Activated T-cell treated with anti-CD3 and anti-CD28 coated beads, Interleukin-2, amount 50 U/mL, for 4 hours (primary cell): ENCODE measurements around the gene ST3GAL4. TPM values are rescaled to one million over a fixed set of nuclear protein-coding genes. Genes with fewer than 3 reads are reported as not detected.

Experiments
- ATAC-seq, 2 donors: fragments of 200-7000 bp; cut with Tn5 transposase; one replicate each; pipeline ENCODE4 v1.10.0; 2021
- DNase-seq: peaks from one replicate; pipeline ENCODE4 v3.0.0-alpha.2; 2020
- H3K27me3 Mint-ChIP-seq: one replicate; pipeline ENCODE4 v1.8.0; 2021; ENCODE audit warnings: low read depth, mixed read lengths
- H3K36me3 Mint-ChIP-seq: one replicate; pipeline ENCODE4 v1.8.0; 2022; ENCODE audit warnings: mixed read lengths; ENCODE audit not compliant: insufficient read depth
- H3K4me1 Mint-ChIP-seq: one replicate; pipeline ENCODE4 v1.8.0; 2021; ENCODE audit warnings: low read depth, mixed read lengths
- H3K4me3 Mint-ChIP-seq: one replicate; pipeline ENCODE4 v1.8.0; 2021; ENCODE audit warnings: mild to moderate bottlenecking, moderate library complexity, mixed read lengths
- H3K9me3 Mint-ChIP-seq: one replicate; pipeline ENCODE4 v1.8.0; 2021; ENCODE audit warnings: mixed read lengths
- total RNA-seq, 3 donors: library from RNA; stranded (reverse); gene quantifications; one replicate each; pipeline ENCODE4 v1.2.1, GENCODE V29; 2021

ST3GAL4 gene
- total RNA-seq, 3 donors from 2014 or later, result 7.7 to 8.2 (median 7.9) TPM

- DNase-seq (no peak), ATAC-seq (no peak)
- Mint-ChIP-seq H3K4me3 (no peak overlapping the region), H3K9me3 (no peaks in the 10 kb centered on the region), H3K4me1 (peaks cover 17% of the 10 kb centered on the region), H3K36me3 (peaks cover 33% of the 10 kb centered on the region), H3K27me3 (no peaks in the 10 kb centered on the region)
Observed at GRCh38 chr11:126337126-126337473, 18.4 kb upstream of the ST3GAL4 start.

- no peak for DNase-seq
- Mint-ChIP-seq H3K27me3 (no peaks in the 10 kb centered on the region), H3K4me3 (no peak overlapping the region), H3K36me3 (peaks cover 35% of the 10 kb centered on the region), H3K9me3 (no peaks in the 10 kb centered on the region), H3K4me1 (peaks cover 14% of the 10 kb centered on the region)
- ATAC-seq, result no peak
Observed at GRCh38 chr11:126337474-126338241, 17.8 kb upstream of the ST3GAL4 start.

- Mint-ChIP-seq H3K36me3 (peaks cover 31% of the 10 kb centered on the region), H3K4me1 (peaks cover 9% of the 10 kb centered on the region), H3K4me3 (no peak overlapping the region), H3K9me3 (no peaks in the 10 kb centered on the region), H3K27me3 (no peaks in the 10 kb centered on the region)
- ATAC-seq, result no peak
- no peak for DNase-seq
Observed at GRCh38 chr11:126338346-126339055, 17.0 kb upstream of the ST3GAL4 start.

- Mint-ChIP-seq H3K4me1 (peaks cover 7% of the 10 kb centered on the region), H3K9me3 (no peaks in the 10 kb centered on the region), H3K4me3 (no peak overlapping the region), H3K36me3 (peaks cover 29% of the 10 kb centered on the region), H3K27me3 (no peaks in the 10 kb centered on the region)
- no peak for ATAC-seq
- no peak for DNase-seq
Observed at GRCh38 chr11:126339073-126339862, 16.2 kb upstream of the ST3GAL4 start.

- Mint-ChIP-seq H3K9me3 (no peaks in the 10 kb centered on the region), H3K4me1 (peaks cover 7% of the 10 kb centered on the region), H3K36me3 (peaks cover 26% of the 10 kb centered on the region), H3K4me3 (no peak overlapping the region), H3K27me3 (no peaks in the 10 kb centered on the region)
- DNase-seq (no peak), ATAC-seq (no peak)
Observed at GRCh38 chr11:126339863-126340434, 15.5 kb upstream of the ST3GAL4 start.

GRCh38 chr11:126340960-126341606 lies 14.4 kb upstream of the ST3GAL4 start:
- no peak for ATAC-seq

GRCh38 chr11:126341760-126342161 lies 13.7 kb upstream of the ST3GAL4 start:
- Mint-ChIP-seq H3K36me3 (peaks cover 20% of the 10 kb centered on the region), H3K4me3 (no peak overlapping the region)

More at GRCh38 chr11:126340960-126341606, 14.4 kb upstream of the ST3GAL4 start:
- peaks cover 23% of the 10 kb centered on the region for H3K36me3 Mint-ChIP-seq
- H3K4me1 Mint-ChIP-seq, result peaks cover 6% of the 10 kb centered on the region
- H3K9me3 Mint-ChIP-seq, result no peaks in the 10 kb centered on the region
- no peaks in the 10 kb centered on the region for H3K27me3 Mint-ChIP-seq
- DNase-seq, result no peak
- no peak overlapping the region for H3K4me3 Mint-ChIP-seq

GRCh38 chr11:126343051-126343450 lies 12.4 kb upstream of the ST3GAL4 start:
- Mint-ChIP-seq H3K27me3 (no peaks in the 10 kb centered on the region), H3K4me3 (no peak overlapping the region), H3K36me3 (peaks cover 20% of the 10 kb centered on the region), H3K9me3 (no peaks in the 10 kb centered on the region), H3K4me1 (peaks cover 2% of the 10 kb centered on the region)
- DNase-seq (no peak), ATAC-seq (no peak)

More at GRCh38 chr11:126341760-126342161, 13.7 kb upstream of the ST3GAL4 start:
- ATAC-seq (no peak), DNase-seq (no peak)
- peaks cover 2% of the 10 kb centered on the region for H3K4me1 Mint-ChIP-seq
- H3K27me3 Mint-ChIP-seq, result no peaks in the 10 kb centered on the region
- no peaks in the 10 kb centered on the region for H3K9me3 Mint-ChIP-seq

- no peak for ATAC-seq
- no peaks in the 10 kb centered on the region for H3K27me3 Mint-ChIP-seq
- H3K36me3 Mint-ChIP-seq, result peaks cover 14% of the 10 kb centered on the region
- H3K4me1 Mint-ChIP-seq, result peaks cover 4% of the 10 kb centered on the region
- no peak for DNase-seq
- no peaks in the 10 kb centered on the region for H3K9me3 Mint-ChIP-seq
- no peak overlapping the region for H3K4me3 Mint-ChIP-seq
Observed at GRCh38 chr11:126344141-126345080, 11.1 kb upstream of the ST3GAL4 start.

GRCh38 chr11:126345283-126345682 lies 10.2 kb upstream of the ST3GAL4 start:
- H3K4me3 Mint-ChIP-seq, result no peak overlapping the region
- H3K27me3 Mint-ChIP-seq, result no peaks in the 10 kb centered on the region
- DNase-seq (no peak), ATAC-seq (no peak)
- H3K4me1 Mint-ChIP-seq, result peaks cover 4% of the 10 kb centered on the region
- H3K9me3 Mint-ChIP-seq, result no peaks in the 10 kb centered on the region
- H3K36me3 Mint-ChIP-seq, result peaks cover 14% of the 10 kb centered on the region

- DNase-seq (no peak), ATAC-seq (no peak)
- Mint-ChIP-seq H3K9me3 (no peaks in the 10 kb centered on the region), H3K4me3 (no peak overlapping the region), H3K36me3 (peaks cover 16% of the 10 kb centered on the region), H3K4me1 (peaks cover 4% of the 10 kb centered on the region), H3K27me3 (no peaks in the 10 kb centered on the region)
Observed at GRCh38 chr11:126345759-126346585, 9.5 kb upstream of the ST3GAL4 start.

- no peak overlapping the region for H3K4me3 Mint-ChIP-seq
- ATAC-seq (no peak), DNase-seq (no peak)
- no peaks in the 10 kb centered on the region for H3K9me3 Mint-ChIP-seq
- H3K27me3 Mint-ChIP-seq, result no peaks in the 10 kb centered on the region
- peaks cover 13% of the 10 kb centered on the region for H3K36me3 Mint-ChIP-seq
- peaks cover 4% of the 10 kb centered on the region for H3K4me1 Mint-ChIP-seq
Observed at GRCh38 chr11:126346586-126346940, 8.9 kb upstream of the ST3GAL4 start.
